CD8-positive, alpha-beta memory T cell (primary cell): ENCODE measurements around the gene MVP. TPM values are rescaled to one million over a fixed set of nuclear protein-coding genes. Genes with fewer than 3 reads are reported as not detected.
"Not testable (repeated sequence)": the region's sequence is repeated elsewhere in the genome, so short reads cannot be mapped to it uniquely, and the experiment has no call there.

Experiments used
- CTCF ChIA-PET: fragments of 350-600 bp; sonication (Branson Sonifier 250); formaldehyde crosslinking; loops from one replicate; lab custom pipeline; 2021; ENCODE audit warnings: antibody characterized with exemption; lab: Charles Lee
- POLR2A ChIA-PET: fragments of 350-600 bp; sonication (Branson Sonifier 250); formaldehyde crosslinking; loops from one replicate; lab custom pipeline; 2021; ENCODE audit warnings: antibody characterized with exemption; lab: Charles Lee
- DNase-seq, 5 donors: peaks; one replicate each; pipeline versions ENCODE4 v3.0.0 to v3.0.0-alpha.2; 2020 to 2022; ENCODE audit warnings: mixed read lengths in 1 of 5
- H3K27ac ChIP-seq: one replicate; pipeline ENCODE4 v1.7.0; 2013; ENCODE audit warnings: low read depth, mild to moderate bottlenecking, low read length, moderate library complexity
- H3K27me3 ChIP-seq: 2 replicates; pipeline ENCODE4 v1.7.0; 2013; ENCODE audit warnings: low read length, mild to moderate bottlenecking; ENCODE audit not compliant: insufficient read depth, poor library complexity, severe bottlenecking
- H3K36me3 ChIP-seq: 2 replicates; pipeline ENCODE4 v1.7.0; 2013; ENCODE audit warnings: mild to moderate bottlenecking, low read length, moderate library complexity; ENCODE audit not compliant: insufficient read depth
- H3K4me1 ChIP-seq: 2 replicates; pipeline ENCODE4 v1.7.0; 2013; ENCODE audit warnings: mild to moderate bottlenecking, low read length, moderate library complexity; ENCODE audit not compliant: insufficient read depth
- H3K4me3 ChIP-seq: 2 replicates; pipeline ENCODE4 v1.7.0; 2013; ENCODE audit warnings: mild to moderate bottlenecking, low read length
- H3K9me3 ChIP-seq: 2 replicates; pipeline ENCODE4 v1.7.0; 2013; ENCODE audit warnings: mild to moderate bottlenecking, low read length
- H3K27ac Mint-ChIP-seq, 8 donors: one replicate each; pipeline ENCODE4 v1.8.0; 2020 to 2021; ENCODE audit warnings: mixed read lengths in 8 of 8, mild to moderate bottlenecking in 6 of 8, inconsistent platforms in 3 of 8, moderate library complexity in 3 of 8
- H3K27me3 Mint-ChIP-seq, 2 donors: one replicate each; pipeline ENCODE4 v1.8.0; 2020 to 2021; ENCODE audit warnings: mixed read lengths in 2 of 2, mild to moderate bottlenecking in 1 of 2, moderate library complexity in 1 of 2
- H3K36me3 Mint-ChIP-seq, 3 donors: one replicate each; pipeline ENCODE4 v1.8.0; 2020 to 2021; ENCODE audit warnings: mixed read lengths in 3 of 3, inconsistent platforms in 1 of 3, mild to moderate bottlenecking in 1 of 3
- H3K4me1 Mint-ChIP-seq, 3 donors: one replicate each; pipeline ENCODE4 v1.8.0; 2020 to 2021; ENCODE audit warnings: mixed read lengths in 3 of 3, inconsistent platforms in 1 of 3, mild to moderate bottlenecking in 1 of 3
- H3K4me3 Mint-ChIP-seq, 7 donors: one replicate each; pipeline ENCODE4 v1.8.0; 2020 to 2021; ENCODE audit warnings: mixed read lengths in 7 of 7, mild to moderate bottlenecking in 6 of 7, moderate library complexity in 4 of 7, inconsistent platforms in 2 of 7
- H3K9me3 Mint-ChIP-seq, 5 donors: one replicate each; pipeline ENCODE4 v1.8.0; 2020 to 2022; ENCODE audit warnings: mixed read lengths in 5 of 5, mild to moderate bottlenecking in 3 of 5, moderate library complexity in 2 of 5, inconsistent platforms in 1 of 5
- polyA plus RNA-seq: library from polyadenylated mRNA; unstranded; fragments of 300-500 nt; fragmentation: Illumina TruSeq; gene quantifications from one replicate; pipeline ENCODE4 v1.2.3, GENCODE V29; 2021
- total RNA-seq, 2 experiments: library from RNA; stranded (reverse); gene quantifications; one replicate each; pipeline ENCODE4 v1.2.3, GENCODE V29; 2021

The MVP gene
- total and polyA plus RNA-seq, 3 experiments from 2014 or later: 54.5 to 155 (median 55.4) TPM

GRCh38 chr16:29876594-29877249, 56.5 kb downstream of the MVP start:
- Mint-ChIP-seq H3K4me3 (peak overlapping the region in 6 of 7 donors; percentile 67 to 83 (median 74)), H3K27me3 (peaks cover 27 to 38% of the 10 kb centered on the region in 2 donors), H3K9me3 (no peaks in the 10 kb centered on the region), H3K36me3 (peaks cover 0 to 3% (median 0%) of the 10 kb centered on the region in 3 donors), H3K27ac (peak overlapping the region in 1 of 8 donors; percentile 94), H3K4me1 (peaks cover 13 to 20% (median 18%) of the 10 kb centered on the region in 3 donors)
- H3K27ac ChIP-seq: peak overlapping the region; percentile 1
- ChIA-PET CTCF (interaction anchor here (1.0 to 1.5 kb wide), 2 partner anchors 13 to 553 kb away, joined by 3 read pairs; partner anchors contain the start of genes CDIPT and DCTPP1), POLR2A (no interaction called here)
- H3K27me3 ChIP-seq: peaks cover 13% of the 10 kb centered on the region
- DNase-seq: peak; percentile 13 to 58 (median 18)
- H3K4me1 ChIP-seq: peaks cover 12% of the 10 kb centered on the region
- H3K9me3 ChIP-seq: no peaks in the 10 kb centered on the region
- peak overlapping the region; percentile 28 for H3K4me3 ChIP-seq
- H3K36me3 ChIP-seq: no peaks in the 10 kb centered on the region

- Histone ChIP-seq H3K4me1 (peaks cover 12% of the 10 kb centered on the region), H3K27ac (no peak overlapping the region), H3K27me3 (peaks cover 13% of the 10 kb centered on the region), H3K9me3 (no peaks in the 10 kb centered on the region), H3K4me3 (peak overlapping the region; percentile 26), H3K36me3 (no peaks in the 10 kb centered on the region)
- H3K27me3 Mint-ChIP-seq: peaks cover 24 to 38% of the 10 kb centered on the region in 2 donors
- H3K4me3 Mint-ChIP-seq: peak overlapping the region; percentile 9 to 83 (median 73)
- CTCF ChIA-PET: interaction anchor here (0.7 to 1.5 kb wide), 3 partner anchors 14 to 552 kb away, joined by 3 read pairs; partner anchors contain the start of genes CDIPT and DCTPP1
- DNase-seq: peak in 3 of 5 donors; percentile 15 to 31 (median 29)
- H3K9me3 Mint-ChIP-seq: no peaks in the 10 kb centered on the region
- H3K27ac Mint-ChIP-seq: peak overlapping the region in 2 of 8 donors; percentile 31 to 51
- peaks cover 0 to 3% (median 0%) of the 10 kb centered on the region in 3 donors for H3K36me3 Mint-ChIP-seq
- H3K4me1 Mint-ChIP-seq: peaks cover 13 to 20% (median 18%) of the 10 kb centered on the region in 3 donors
- POLR2A ChIA-PET: no interaction called here
Measured at GRCh38 chr16:29877266-29877961, 57.2 kb downstream of the MVP start.

GRCh38 chr16:29878172-29878571, 57.9 kb downstream of the MVP start:
- POLR2A ChIA-PET: no interaction called here
- Mint-ChIP-seq H3K27ac (no peak overlapping the region), H3K4me1 (peaks cover 13 to 20% (median 18%) of the 10 kb centered on the region in 3 donors), H3K36me3 (peaks cover 0 to 3% (median 0%) of the 10 kb centered on the region in 3 donors), H3K9me3 (no peaks in the 10 kb centered on the region), H3K27me3 (peaks cover 30 to 43% of the 10 kb centered on the region in 2 donors), H3K4me3 (peak overlapping the region in 2 of 7 donors; percentile 56 to 74)
- H3K4me1 ChIP-seq: peaks cover 12% of the 10 kb centered on the region
- H3K4me3 ChIP-seq: no peak overlapping the region
- DNase-seq: no peak
- H3K27me3 ChIP-seq: peaks cover 13% of the 10 kb centered on the region
- H3K36me3 ChIP-seq: no peaks in the 10 kb centered on the region
- H3K9me3 ChIP-seq: no peaks in the 10 kb centered on the region
- H3K27ac ChIP-seq: no peak overlapping the region
- CTCF ChIA-PET: interaction anchor here (0.7 to 1.5 kb wide), 2 partner anchors 30 to 552 kb away, joined by 3 read pairs; partner anchors contain the start of gene DCTPP1

- Mint-ChIP-seq H3K4me1 (peaks cover 10 to 17% (median 14%) of the 10 kb centered on the region in 3 donors), H3K4me3 (no peak overlapping the region), H3K27me3 (peaks cover 27 to 46% of the 10 kb centered on the region in 2 donors), H3K36me3 (peaks cover 0 to 3% (median 0%) of the 10 kb centered on the region in 3 donors), H3K9me3 (no peaks in the 10 kb centered on the region), H3K27ac (no peak overlapping the region)
- Histone ChIP-seq H3K36me3 (no peaks in the 10 kb centered on the region), H3K4me3 (no peak overlapping the region), H3K9me3 (no peaks in the 10 kb centered on the region), H3K27ac (no peak overlapping the region), H3K4me1 (peaks cover 12% of the 10 kb centered on the region), H3K27me3 (peaks cover 13% of the 10 kb centered on the region)
- ChIA-PET POLR2A (no interaction called here), CTCF (no interaction called here)
- DNase-seq: no peak
Measured at GRCh38 chr16:29881050-29881449, 60.8 kb downstream of the MVP start.

GRCh38 chr16:29883987-29884386, 63.7 kb downstream of the MVP start:
- DNase-seq: no peak
- Histone ChIP-seq H3K4me1 (no peaks in the 10 kb centered on the region), H3K4me3 (no peak overlapping the region), H3K36me3 (no peaks in the 10 kb centered on the region), H3K9me3 (no peaks in the 10 kb centered on the region), H3K27ac (no peak overlapping the region), H3K27me3 (no peaks in the 10 kb centered on the region)
- no peaks in the 10 kb centered on the region for H3K36me3 Mint-ChIP-seq
- H3K27ac Mint-ChIP-seq: no peak overlapping the region
- H3K4me1 Mint-ChIP-seq: no peaks in the 10 kb centered on the region
- H3K9me3 Mint-ChIP-seq: no peaks in the 10 kb centered on the region
- peaks cover 19 to 30% of the 10 kb centered on the region in 2 donors for H3K27me3 Mint-ChIP-seq
- POLR2A ChIA-PET: no interaction called here
- CTCF ChIA-PET: no interaction called here
- H3K4me3 Mint-ChIP-seq: no peak overlapping the region

GRCh38 chr16:29889372-29889771, 69.1 kb downstream of the MVP start:
- H3K27me3 Mint-ChIP-seq, H3K36me3 Mint-ChIP-seq, H3K4me3 Mint-ChIP-seq, H3K9me3 ChIP-seq, H3K27ac ChIP-seq, H3K4me1 Mint-ChIP-seq, H3K4me3 ChIP-seq, H3K27me3 ChIP-seq, POLR2A ChIA-PET, DNase-seq, H3K27ac Mint-ChIP-seq, H3K9me3 Mint-ChIP-seq, H3K4me1 ChIP-seq, H3K36me3 ChIP-seq: not testable (repeated sequence)
- CTCF ChIA-PET: interaction anchor here (1.2 to 2.1 kb wide), 2 partner anchors 41 to 198 kb away, joined by 3 to 5 read pairs; no protein-coding TSS in a partner anchor

DNA sequence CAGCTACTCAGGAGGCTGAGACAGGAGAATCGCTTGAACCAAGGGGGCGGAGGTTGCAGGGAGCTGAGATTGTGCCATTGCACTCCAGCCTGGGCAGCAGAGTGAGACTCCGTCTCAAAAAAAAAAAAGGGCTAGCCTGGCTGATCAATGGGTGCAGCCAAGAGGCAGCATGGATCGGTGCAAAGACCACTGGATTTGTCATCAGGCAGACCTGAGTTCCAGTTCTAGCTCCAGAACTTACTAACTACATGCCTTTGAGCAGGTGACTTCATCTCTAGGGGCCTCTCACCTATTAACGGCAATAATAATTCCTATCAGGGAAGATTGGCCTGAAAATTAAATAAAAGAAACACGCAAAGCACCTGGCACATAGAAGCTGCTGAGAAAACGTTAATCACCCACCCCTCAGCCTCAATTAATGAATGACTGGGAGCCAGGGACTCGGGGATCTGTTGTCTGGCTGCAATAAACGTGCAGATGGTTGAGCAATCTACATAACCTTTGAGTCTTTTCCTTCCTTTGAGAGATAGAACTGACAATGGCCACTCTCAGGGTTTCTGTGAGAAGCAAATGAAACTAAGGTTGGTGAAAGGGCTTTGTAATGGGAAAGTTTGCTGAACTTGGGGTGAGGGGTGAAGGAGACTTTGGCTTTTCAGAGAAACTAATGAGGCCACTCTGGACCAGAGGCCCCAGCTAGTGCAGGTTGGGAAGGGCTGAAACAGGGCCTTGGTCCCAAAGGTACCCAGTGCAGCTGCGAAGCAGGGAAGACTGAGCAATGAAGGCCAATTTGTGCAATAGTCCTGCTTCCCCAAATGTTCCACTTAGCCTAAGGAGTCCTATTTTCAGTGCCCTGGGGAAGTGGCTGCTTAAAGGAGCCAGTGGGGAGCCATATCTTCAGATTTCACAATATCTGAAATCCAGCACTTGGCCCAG, 71.5 kb downstream of the MVP start:
- Histone ChIP-seq H3K36me3 (no peaks in the 10 kb centered on the region), H3K27me3 (peaks cover 4% of the 10 kb centered on the region), H3K9me3 (no peaks in the 10 kb centered on the region), H3K27ac (no peak overlapping the region), H3K4me1 (no peaks in the 10 kb centered on the region), H3K4me3 (no peak overlapping the region)
- ChIA-PET CTCF (interaction anchor here (1.3 kb wide), 1 partner anchor 44 kb away, joined by 3 read pairs; no protein-coding TSS in a partner anchor), POLR2A (no interaction called here)
- no peaks in the 10 kb centered on the region for H3K36me3 Mint-ChIP-seq
- H3K4me1 Mint-ChIP-seq: no peaks in the 10 kb centered on the region
- no peak overlapping the region for H3K4me3 Mint-ChIP-seq
- no peak overlapping the region for H3K27ac Mint-ChIP-seq
- DNase-seq: no peak
- H3K27me3 Mint-ChIP-seq: peaks cover 12 to 21% of the 10 kb centered on the region in 2 donors
- H3K9me3 Mint-ChIP-seq: peaks cover 0 to 1% (median 0%) of the 10 kb centered on the region in 5 donors
